Ishikawa (cell line): ENCODE results near the gene NFATC1.

Experiments
- CREB1 ChIP-seq: IDR thresholded peaks from 2 replicates; pipeline ENCODE4 v1.6.1; 2012; ENCODE audit warnings: low read depth
- FOXM1 ChIP-seq: IDR thresholded peaks from 2 replicates; pipeline ENCODE4 v1.6.1; 2012; ENCODE audit warnings: low read depth, borderline replicate concordance
- RAD21 ChIP-seq: IDR thresholded peaks from 2 replicates; pipeline ENCODE4 v1.6.1; 2012; ENCODE audit warnings: low read depth
- REST ChIP-seq: IDR thresholded peaks from 2 replicates; pipeline ENCODE4 v1.6.1; 2012; ENCODE audit warnings: low read depth, mild to moderate bottlenecking
- TAF1 ChIP-seq: IDR thresholded peaks from 2 replicates; pipeline ENCODE4 v1.6.1; 2012; ENCODE audit warnings: low read depth, mild to moderate bottlenecking
- TCF12 ChIP-seq: IDR thresholded peaks from 2 replicates; pipeline ENCODE4 v1.6.1; 2012; ENCODE audit warnings: low read depth
- YY1 ChIP-seq: IDR thresholded peaks from 2 replicates; pipeline ENCODE4 v1.6.1; 2012; ENCODE audit warnings: low read depth

DNA sequence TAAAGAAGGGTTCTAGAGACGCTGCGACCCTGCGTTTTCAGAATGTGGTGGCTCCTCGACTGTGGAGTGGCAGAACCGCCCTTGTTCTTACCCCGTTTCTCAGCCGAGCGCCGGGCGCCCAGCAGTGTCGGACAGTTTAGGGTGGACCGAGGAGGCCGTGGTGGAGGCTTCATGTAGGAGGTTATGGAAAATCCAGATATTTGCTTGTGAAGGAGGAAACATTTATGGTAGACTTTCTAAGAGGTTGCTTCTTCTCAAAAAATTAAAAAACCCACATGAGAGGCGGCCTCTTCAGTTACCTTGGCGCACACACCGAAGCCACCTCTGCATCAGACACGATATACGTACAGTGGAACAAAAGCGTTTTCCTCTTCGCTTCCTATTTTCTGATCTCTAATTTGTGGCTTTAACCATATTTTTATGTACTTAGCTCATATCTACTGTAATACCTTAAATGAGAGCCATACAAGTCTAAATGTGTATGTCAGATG is 120.8 kb downstream of the NFATC1 start:
- no peak for TF ChIP-seq TCF12
- no peak for TF ChIP-seq FOXM1
- TF ChIP-seq RAD21, result no peak
- no peak for TF ChIP-seq YY1
- no peak for TF ChIP-seq CREB1
- no peak for TF ChIP-seq REST
- no peak for TF ChIP-seq TAF1
